OCI-LY1 (cell line): ENCODE data around the gene AHI1.

Source experiments
- CTCF ChIP-seq: fragments of 200-600 bp; sonication (generic), shearing (Covaris generic); IDR thresholded peaks from 2 replicates; pipeline ENCODE4 v1.5.1; 2017; ENCODE audit warnings: mild to moderate bottlenecking, antibody characterized with exemption, low read length, moderate library complexity, mixed read lengths
- EZH2 ChIP-seq: fragments of 200-600 bp; sonication (generic), shearing (Covaris generic); IDR thresholded peaks from 2 replicates; pipeline ENCODE4 v1.8.0; 2017; ENCODE audit warnings: borderline replicate concordance, mixed run types, mild to moderate bottlenecking, antibody characterized with exemption, low read length, moderate library complexity, mixed read lengths

- TF ChIP-seq CTCF (no peak), EZH2 (no peak)
These were observed 102.4 kb downstream of the AHI1 start for GRCh38 chr6:135395136-135395535.
